HepG2 (cell line): Measurements from ENCODE around the gene ARFIP1. TPM values are rescaled to one million over a fixed set of nuclear protein-coding genes. Genes with fewer than 3 reads are reported as not detected.
A peak's percentile ranks its signal among the peaks of the same experiment; 100 is the strongest.

Experiments
- ATAC-seq: fragments of 200-7000 bp; cut with Tn5 transposase; 3 replicates; pipeline ENCODE4 v1.9.1; 2020; ENCODE audit warnings: mild to moderate bottlenecking, moderate library complexity
- BruUV-seq: library from RNA; stranded (reverse); fragments of 400-500 nt; replicated peaks from 2 replicates; lab custom pipeline; 2021; lab: Mats Ljungman, UMichigan
- CTCF ChIA-PET: fragments of 300-600 bp; formaldehyde crosslinking; extraction: SDS; loops from one replicate; lab custom pipeline; 2021; ENCODE audit warnings: low total read pairs, inconsistent platforms, low intra/inter-chr PET ratio; lab: Yijun Ruan, JAX
- POLR2A ChIA-PET: fragments of 350-600 bp; sonication (Branson Sonifier 250); formaldehyde crosslinking; loops from one replicate; lab custom pipeline; 2020; ENCODE audit warnings: antibody characterized with exemption, inconsistent platforms; lab: Yijun Ruan, JAX
- DNase-seq: peaks from one replicate; pipeline ENCODE4 v3.0.0-alpha.2; 2015; ENCODE audit warnings: low spot score
- FAIRE-seq: peaks from 3 replicates; lab custom pipeline; 2011; peaks lifted over from hg19 to GRCh38; lab: Jason Lieb, UNC
- H2AFZ ChIP-seq: one replicate; pipeline ENCODE4 v1.6.1; 2011; ENCODE audit warnings: low read length, inconsistent platforms
- H3K27ac ChIP-seq: fragments of 300-600 bp; 3 replicates; pipeline ENCODE4 v1.8.0; 2011; ENCODE audit warnings: mixed run types, mild to moderate bottlenecking, mixed read lengths, low read length, inconsistent platforms; ENCODE audit not compliant: insufficient read depth; ENCODE audit errors: extremely low read length
- H3K27me3 ChIP-seq, 2 experiments: fragments of 200-600 bp in 1 of 2; 2 replicates in 1 of 2; 3 replicates in 1 of 2; pipeline versions ENCODE4 v1.6.0 to v1.8.0; 2011; ENCODE audit warnings: low read length in 2 of 2, mild to moderate bottlenecking in 2 of 2, moderate library complexity in 2 of 2, inconsistent platforms in 1 of 2; ENCODE audit not compliant: insufficient read depth in 2 of 2, control insufficient read depth in 1 of 2
- H3K36me3 ChIP-seq, 2 experiments: fragments of 200-600 bp in 1 of 2; replicated peaks in 1 of 2; 2 replicates in 1 of 2; 3 replicates in 1 of 2; pipeline versions ENCODE4 v1.5.1 to v1.8.0; 2011; ENCODE audit warnings: low read length in 2 of 2, inconsistent platforms in 1 of 2; ENCODE audit not compliant: insufficient read depth in 2 of 2, control insufficient read depth in 1 of 2
- H3K4me1 ChIP-seq: 2 replicates; pipeline ENCODE4 v1.5.1; 2012; ENCODE audit warnings: low read length, inconsistent platforms; ENCODE audit not compliant: insufficient read depth
- H3K4me2 ChIP-seq: 2 replicates; pipeline ENCODE4 v1.6.0; 2011; ENCODE audit warnings: low read depth, low read length, inconsistent platforms
- H3K4me3 ChIP-seq, 3 experiments: fragments of 200-600 bp in 1 of 3; sonication (generic), shearing (Covaris generic) in 1 of 3; replicated peaks in 1 of 3; 2 replicates each; pipeline ENCODE4 v1.5.1; 2011 to 2016; ENCODE audit warnings: low read length in 3 of 3, inconsistent platforms in 2 of 3, low read depth in 2 of 3, mild to moderate bottlenecking in 2 of 3, control low read depth in 1 of 3, mixed read lengths in 1 of 3; ENCODE audit not compliant: insufficient read depth in 1 of 3
- H3K79me2 ChIP-seq: one replicate; pipeline ENCODE4 v1.6.1; 2011; ENCODE audit warnings: low read length, inconsistent platforms; ENCODE audit not compliant: insufficient read depth
- H3K9ac ChIP-seq: 2 replicates; pipeline ENCODE4 v1.6.0; 2011; ENCODE audit warnings: mild to moderate bottlenecking, low read depth, low read length, inconsistent platforms; ENCODE audit not compliant: insufficient read depth
- H3K9me3 ChIP-seq: 2 replicates; pipeline ENCODE4 v1.5.1; 2012; ENCODE audit warnings: mild to moderate bottlenecking, low read length
- H4K20me1 ChIP-seq: 2 replicates; pipeline ENCODE4 v1.6.0; 2011; ENCODE audit warnings: inconsistent platforms, mild to moderate bottlenecking, low read length, moderate library complexity; ENCODE audit not compliant: insufficient read depth
- CTCF ChIP-seq: sonication (generic); formaldehyde crosslinking; IDR thresholded peaks from 2 replicates; pipeline ENCODE4 v1.5.0; 2020; ENCODE audit warnings: mild to moderate bottlenecking, missing genetic modification reagents, moderate library complexity
- EED ChIP-seq: sonication (generic); formaldehyde crosslinking; IDR thresholded peaks from 2 replicates; pipeline ENCODE4 v1.5.0; 2020; ENCODE audit warnings: mild to moderate bottlenecking, missing genetic modification reagents
- GPBP1L1 ChIP-seq: sonication (generic); formaldehyde crosslinking; IDR thresholded peaks from 2 replicates; pipeline ENCODE4 v1.5.0; 2020; ENCODE audit warnings: mild to moderate bottlenecking, missing genetic modification reagents
- NCOA5 ChIP-seq: sonication (generic); formaldehyde crosslinking; IDR thresholded peaks from 2 replicates; pipeline ENCODE4 v1.4.0; 2020; ENCODE audit warnings: missing genetic modification reagents
- NRL ChIP-seq: sonication (generic); formaldehyde crosslinking; IDR thresholded peaks from 2 replicates; pipeline ENCODE4 v1.5.0; 2020; ENCODE audit warnings: missing genetic modification reagents, mild to moderate bottlenecking, moderate library complexity, borderline replicate concordance
- RBM39 ChIP-seq: fragments of 200-400 bp; formaldehyde crosslinking; IDR thresholded peaks from one replicate; pipeline ENCODE4 v1.6.1; 2018; ENCODE audit warnings: antibody characterized with exemption, mild to moderate bottlenecking, low read depth, low read length; ENCODE audit not compliant: poor library complexity, severe bottlenecking
- RFXAP ChIP-seq: sonication (generic); formaldehyde crosslinking; IDR thresholded peaks from 2 replicates; pipeline ENCODE4 v1.4.0; 2020; ENCODE audit warnings: missing genetic modification reagents, borderline replicate concordance
- RNF2 ChIP-seq: fragments of 450-650 bp; conservative IDR thresholded peaks from 2 replicates; pipeline ENCODE4 v1.6.1; 2016; ENCODE audit warnings: low read depth
- SRSF4 ChIP-seq: fragments of 200-400 bp; formaldehyde crosslinking; IDR thresholded peaks from one replicate; pipeline ENCODE4 v1.6.1; 2018; ENCODE audit warnings: mild to moderate bottlenecking, low read depth, low read length, moderate library complexity; ENCODE audit not compliant: poor library complexity, severe bottlenecking
- SYNCRIP ChIP-seq: fragments of 200-400 bp; formaldehyde crosslinking; IDR thresholded peaks from 2 replicates; pipeline ENCODE4 v1.6.1; 2018; ENCODE audit warnings: mild to moderate bottlenecking, low read depth, low read length; ENCODE audit not compliant: insufficient read depth
- ZFP36L1 ChIP-seq: sonication (generic); formaldehyde crosslinking; IDR thresholded peaks from 2 replicates; pipeline ENCODE4 v1.8.0; 2022; ENCODE audit warnings: mild to moderate bottlenecking, missing genetic modification reagents, moderate library complexity
- ZFX ChIP-seq: sonication (generic); formaldehyde crosslinking; IDR thresholded peaks from 2 replicates; pipeline ENCODE4 v1.4.0; 2020; ENCODE audit warnings: mild to moderate bottlenecking, low read depth, missing genetic modification reagents, moderate library complexity
- ZNF569 ChIP-seq: sonication (generic); formaldehyde crosslinking; IDR thresholded peaks from 2 replicates; pipeline ENCODE4 v1.5.0; 2020; ENCODE audit warnings: mild to moderate bottlenecking, missing genetic modification reagents, moderate library complexity, borderline replicate concordance
- ZNF577 ChIP-seq: sonication (generic); formaldehyde crosslinking; IDR thresholded peaks from 2 replicates; pipeline ENCODE4 v1.4.0; 2020; ENCODE audit warnings: mild to moderate bottlenecking, low read depth, missing genetic modification reagents, borderline replicate concordance
- ZZZ3 ChIP-seq: sonication (generic); formaldehyde crosslinking; IDR thresholded peaks from 2 replicates; pipeline ENCODE4 v1.4.0; 2020; ENCODE audit warnings: missing genetic modification reagents, mild to moderate bottlenecking, borderline replicate concordance
- WGBS: methylation state at CpG from one replicate; pipeline ENCODE4 v1.1.6; 2017; ENCODE audit warnings: low lambda C conversion rate; 5-methylcytosine and 5-hydroxymethylcytosine counted together
- in situ Hi-C: cut with HindIII; loops from 2 replicates; pipeline ENCODE4 v1.10.0; 2017; ENCODE audit warnings: low pct_unique_long_range_greater_than_20kb; ENCODE audit not compliant: extremely low pct_ligation_motif_present
- intact Hi-C: fragments of 100-400 bp; cut with micrococcal nuclease; formaldehyde crosslinking; loops from one replicate; pipeline ENCODE4 v1.10.0; 2022; ENCODE audit not compliant: unreplicated experiment
- polyA plus RNA-seq, 8 experiments: library from polyadenylated mRNA; depleted of rRNA in 3 of 8; stranded (reverse) in 7 of 8; unstranded in 1 of 8; fragments of >200 nt; fragmentation: Illumina TruSeq in 4 of 8; extraction: Trizol in 4 of 8; gene quantifications; 2 replicates each; pipeline versions ENCODE4 v1.2.1 to v1.2.3, GENCODE V29; 2011 to 2016; ENCODE audit warnings: low read depth in 4 of 8, missing spikeins in 1 of 8, mixed read lengths in 1 of 8; ENCODE audit not compliant: insufficient read depth in 1 of 8
- total RNA-seq, 5 experiments: library from RNA; depleted of rRNA; stranded (reverse); fragments of >200 nt; fragmentation: Illumina TruSeq; extraction: Trizol; gene quantifications; 2 replicates each; pipeline ENCODE4 v1.2.3, GENCODE V29; 2016; ENCODE audit warnings: low read depth in 1 of 5

Gene ARFIP1
- total and polyA plus RNA-seq, 2 of the 13 experiments (the other 11 are each of a cell fraction or from before 2014, with no cell fraction given) = 9.9 to 27.7 TPM

GRCh38 chr4:152935631-152936445 lies 156.1 kb downstream of the ARFIP1 start, which contains the start of gene FHDC1 (continued):
- TF ChIP-seq RFXAP (CRISPR knock-in tag) (0 out of 2 replicates have a peak, but pooled peaks have one; percentile 3), EED (CRISPR knock-in tag) (0 out of 2 replicates have a peak, but pooled peaks have one; percentile 29), ZNF577 (no peak), RBM39 (peak; percentile 28)

- 4% methylated on average over 9 of the region's 93 CpGs for WGBS
- Histone ChIP-seq H2AFZ (no peak overlapping the region), H3K27ac (no peak overlapping the region), H3K27me3 (peaks cover 7 to 50% of the 10 kb centered on the region in 2 experiments; a peak in 4 of 5 replicates), H3K9me3 (no peaks in the 10 kb centered on the region), H4K20me1 (no peaks in the 10 kb centered on the region), H3K4me1 (peaks cover 18% of the 10 kb centered on the region), H3K4me3 (peak overlapping the region; percentile 41 to 71 (median 59)), H3K9ac (no peak overlapping the region), H3K79me2 (no peaks in the 10 kb centered on the region), H3K36me3 (no peaks in the 10 kb centered on the region), H3K4me2 (peak overlapping the region; percentile 79)
- ChIA-PET POLR2A (no interaction called here), CTCF (no interaction called here)
- in situ Hi-C loops = no loop called here
- intact Hi-C loops = loop anchor here (5.0 kb wide), 1 partner anchor 191 kb away; no protein-coding TSS in a partner anchor
- no TSS peak for BruUV-seq
- FAIRE-seq (no peak), DNase-seq (no peak), ATAC-seq (peak; percentile 63)
- TF ChIP-seq SRSF4 (no peak), RNF2 (peak; percentile 48; the same call in 1 of the 2 replicates), SYNCRIP (no peak), ZZZ3 (CRISPR knock-in tag) (no peak), GPBP1L1 (CRISPR knock-in tag) (no peak), CTCF (CRISPR knock-in tag) (no peak), ZFP36L1 (CRISPR knock-in tag) (no peak), ZNF569 (no peak), NRL (CRISPR knock-in tag) (peak; percentile 19; the same call in 1 of the 2 replicates), NCOA5 (CRISPR knock-in tag) (no peak), ZFX (CRISPR knock-in tag) (0 out of 2 replicates have a peak, but pooled peaks have one; percentile 2)
Measured at GRCh38 chr4:152936446-152937335, 156.9 kb downstream of the ARFIP1 start.
